Activated CD4-positive, alpha-beta T cell treated with anti-CD3 and anti-CD28 coated beads for 1 hour (primary cell): Measurements from ENCODE around the gene FARS2.

ENCODE experiments used
- DNase-seq: peaks from one replicate; pipeline ENCODE4 v3.0.0-alpha.2; 2020

FARS2 gene

GRCh38 chr6:5475779-5476178 lies 214.5 kb downstream of the FARS2 start:
- DNase-seq = no peak

GRCh38 chr6:5478380-5478779 lies 217.1 kb downstream of the FARS2 start:
- DNase-seq = no peak

DNA sequence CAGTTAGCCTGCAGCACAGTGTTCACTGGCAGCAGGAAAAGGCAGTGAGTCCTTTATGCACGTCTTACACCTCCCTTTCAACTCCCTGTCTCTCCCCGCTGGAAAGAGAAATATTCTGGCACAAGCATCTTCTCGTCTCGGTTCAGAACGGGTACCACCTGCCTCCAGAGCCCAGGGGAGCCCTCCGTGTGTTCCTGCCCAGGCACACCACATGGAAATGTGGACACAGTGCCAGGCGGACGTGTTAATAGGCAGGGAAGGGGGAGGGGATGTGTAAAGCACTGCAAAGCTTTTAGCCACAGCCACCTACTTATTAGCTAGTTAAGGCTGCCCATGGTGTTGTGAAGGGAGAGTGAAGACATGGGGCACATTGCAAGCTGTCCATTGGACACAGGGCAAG lies 219.7 kb downstream of the FARS2 start:
- DNase-seq = no peak

- DNase-seq = no peak
These were observed 220.4 kb downstream of the FARS2 start for GRCh38 chr6:5481750-5482149.

DNA sequence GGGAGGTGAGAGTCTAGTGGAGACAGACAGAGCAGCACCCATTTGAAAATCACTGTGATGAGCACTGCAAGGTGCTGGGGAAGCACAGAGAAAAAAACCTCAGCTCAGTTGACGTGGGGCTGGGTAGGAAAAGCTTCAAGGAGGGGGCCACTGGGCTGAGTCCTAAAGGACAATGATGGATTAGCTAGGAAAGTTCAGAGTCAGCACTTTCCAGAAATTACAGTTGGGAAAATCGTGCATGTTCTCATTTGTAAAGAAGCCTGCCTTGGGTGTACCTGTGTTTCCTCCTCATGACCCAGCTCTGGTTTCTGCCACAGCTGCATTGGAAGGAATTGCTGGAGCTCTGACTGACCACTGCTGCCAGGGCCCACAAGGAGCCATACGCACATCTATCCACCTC lies 221.3 kb downstream of the FARS2 start:
- DNase-seq = no peak

- no peak for DNase-seq
These were observed 223.4 kb downstream of the FARS2 start for GRCh38 chr6:5484692-5485091.

DNA sequence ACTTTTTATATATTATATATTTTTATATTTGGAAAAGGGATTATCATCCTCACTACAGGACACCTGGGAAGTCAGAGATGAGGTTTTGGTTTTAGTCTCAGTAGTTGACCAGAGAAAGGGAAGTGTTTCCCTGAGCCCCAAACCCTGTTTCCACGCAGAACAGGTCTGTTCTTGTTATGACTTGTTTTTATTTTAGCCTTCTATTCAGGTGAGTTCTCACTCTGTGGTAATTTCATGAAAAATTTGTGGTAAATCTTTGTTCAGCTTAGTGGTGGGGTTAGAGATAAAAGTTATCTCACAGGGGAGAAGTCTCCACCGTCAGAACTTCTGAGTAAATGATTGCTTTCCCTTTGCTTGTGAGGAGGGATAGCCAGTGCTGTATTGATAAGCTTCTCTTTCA lies 224.9 kb downstream of the FARS2 start:
- no peak for DNase-seq

DNA sequence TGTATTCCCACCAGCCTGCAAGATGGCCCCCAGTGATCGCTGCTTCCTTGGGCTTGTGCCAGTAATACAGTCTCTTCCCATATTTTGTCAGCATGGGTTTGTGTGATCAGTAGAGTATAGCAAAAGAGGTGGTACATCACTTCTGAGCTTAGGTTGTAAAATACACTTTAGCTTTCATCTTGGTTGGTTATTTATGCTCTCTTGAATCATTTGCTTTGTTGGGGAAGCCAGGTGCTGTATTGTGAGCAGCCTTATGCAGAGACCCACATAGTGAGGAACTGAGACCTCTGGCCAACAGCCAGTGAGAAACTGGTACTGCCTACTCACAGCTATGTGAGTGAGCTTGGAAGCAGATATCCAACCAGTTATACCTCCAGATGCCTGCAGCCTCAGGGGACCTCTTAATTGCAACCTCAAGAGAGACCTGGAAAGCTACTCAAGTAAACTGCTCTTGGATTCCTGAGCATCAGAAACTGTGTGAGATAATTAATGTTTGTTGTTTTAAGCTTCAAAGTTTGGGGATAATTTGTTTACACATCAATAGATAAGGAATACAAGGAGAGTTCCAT lies 229.3 kb downstream of the FARS2 start:
- no peak for DNase-seq

DNA sequence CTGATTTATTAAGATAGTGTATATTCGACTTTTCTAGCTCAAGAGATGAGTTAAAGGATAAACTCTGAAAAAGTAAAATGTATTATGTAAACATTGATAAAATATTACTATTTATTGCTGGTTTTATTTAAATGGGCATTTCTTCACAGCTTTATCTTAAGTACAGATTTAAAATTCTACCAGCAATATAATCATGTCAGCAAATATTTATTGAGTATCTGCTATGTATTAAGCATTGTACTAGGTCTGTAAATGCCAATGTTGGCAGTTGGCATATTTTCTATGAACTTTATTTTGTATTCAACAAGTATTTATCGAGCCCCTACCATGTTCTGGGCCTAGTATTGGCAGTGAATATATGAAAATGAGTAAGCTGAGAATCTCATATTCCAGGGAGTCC lies 231.0 kb downstream of the FARS2 start:
- DNase-seq = no peak

- DNase-seq = no peak
These were observed 232.5 kb downstream of the FARS2 start for GRCh38 chr6:5493806-5494205.

GRCh38 chr6:5497896-5498578 lies 236.7 kb downstream of the FARS2 start:
- no peak for DNase-seq

DNA sequence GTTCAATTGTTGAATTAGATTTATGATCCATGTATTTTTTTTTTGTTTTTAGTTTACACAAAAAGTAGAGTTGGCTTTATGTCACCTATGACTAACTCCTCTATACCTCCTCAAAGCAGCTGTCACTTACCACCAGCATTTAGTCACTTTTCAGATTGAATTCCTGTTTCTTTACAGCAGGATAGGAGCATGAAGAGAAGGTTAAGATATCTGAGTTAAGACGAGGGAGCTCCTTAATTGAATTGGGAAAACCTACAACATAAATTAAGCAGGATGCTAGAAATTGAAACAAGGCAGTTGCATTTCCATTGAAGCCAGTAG lies 237.2 kb downstream of the FARS2 start:
- no peak for DNase-seq

DNA sequence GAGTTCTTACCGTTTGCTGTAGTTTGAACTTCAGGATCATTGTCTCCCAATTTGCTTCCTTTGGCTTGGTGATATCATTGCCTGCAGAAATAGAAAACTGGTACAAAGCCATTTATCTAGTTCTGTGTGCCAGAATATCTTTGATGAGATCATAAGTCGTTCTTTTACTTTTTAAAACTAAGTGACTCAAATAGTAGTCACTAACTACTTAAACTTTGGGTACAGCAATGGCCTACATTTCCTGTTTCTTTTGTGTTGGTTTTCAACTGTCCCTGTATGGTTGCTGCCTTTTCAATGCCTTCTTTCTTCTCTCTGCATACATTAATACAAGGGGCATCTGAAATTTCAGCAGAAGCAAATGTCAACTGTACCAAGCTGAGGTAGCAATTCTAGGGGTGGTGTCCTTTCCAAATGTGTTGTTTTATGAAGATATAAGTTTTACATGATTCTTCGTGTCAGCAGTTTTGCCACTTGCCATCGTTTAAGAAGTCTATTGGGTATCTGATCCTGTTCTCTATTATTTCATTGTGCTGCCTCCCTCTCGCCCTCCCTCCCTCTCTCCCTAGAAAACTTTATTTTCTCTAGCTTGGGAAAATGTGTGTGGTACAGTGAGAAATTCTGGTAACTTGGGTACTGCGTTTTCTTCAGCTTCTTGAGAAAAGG lies 238.5 kb downstream of the FARS2 start:
- DNase-seq = no peak

DNA sequence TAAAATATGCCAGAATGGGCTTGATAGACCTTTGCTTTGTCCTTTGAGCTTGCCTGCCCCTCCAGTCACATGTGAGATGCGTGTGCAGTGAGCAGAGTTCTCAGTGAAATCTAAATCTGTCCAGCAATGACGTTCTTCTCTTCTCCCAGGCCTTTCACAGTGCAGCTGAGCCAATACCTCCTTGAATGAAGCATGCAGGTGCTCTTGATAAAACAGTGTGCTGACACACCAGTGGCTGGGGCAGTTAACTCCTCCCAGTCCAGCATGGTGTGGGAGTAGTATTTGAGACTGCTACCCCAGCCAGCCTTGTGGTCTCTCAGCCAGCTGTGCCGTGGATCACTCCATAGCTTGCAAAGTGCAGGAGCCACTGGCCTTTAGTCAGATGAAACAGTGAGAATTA lies 240.5 kb downstream of the FARS2 start:
- no peak for DNase-seq

- no peak for DNase-seq
These were observed 242.8 kb downstream of the FARS2 start for GRCh38 chr6:5504078-5504477.

DNA sequence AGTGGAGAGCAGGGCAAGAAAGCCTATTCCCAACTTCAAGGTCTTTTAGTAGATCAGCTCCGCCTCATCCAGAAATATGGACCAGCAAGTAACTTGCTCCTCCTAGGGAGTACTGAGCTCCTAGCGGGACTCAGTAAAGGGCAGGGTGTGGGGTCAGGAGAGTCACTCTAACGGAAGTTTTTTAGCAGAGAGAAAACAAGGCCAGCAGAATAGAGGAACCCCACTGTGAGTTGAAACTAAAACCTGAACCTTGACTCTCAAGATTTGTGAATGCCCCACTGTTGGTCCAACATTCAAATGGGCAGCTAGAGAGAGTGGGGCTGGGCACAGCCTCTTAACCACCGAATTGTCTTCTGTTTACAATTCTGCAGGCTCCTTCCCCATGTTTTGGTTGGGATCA lies 244.8 kb downstream of the FARS2 start:
- DNase-seq = no peak

- DNase-seq = no peak
These were observed 245.3 kb downstream of the FARS2 start for GRCh38 chr6:5506597-5506996.

GRCh38 chr6:5507131-5507681 lies 245.9 kb downstream of the FARS2 start:
- DNase-seq = no peak

DNA sequence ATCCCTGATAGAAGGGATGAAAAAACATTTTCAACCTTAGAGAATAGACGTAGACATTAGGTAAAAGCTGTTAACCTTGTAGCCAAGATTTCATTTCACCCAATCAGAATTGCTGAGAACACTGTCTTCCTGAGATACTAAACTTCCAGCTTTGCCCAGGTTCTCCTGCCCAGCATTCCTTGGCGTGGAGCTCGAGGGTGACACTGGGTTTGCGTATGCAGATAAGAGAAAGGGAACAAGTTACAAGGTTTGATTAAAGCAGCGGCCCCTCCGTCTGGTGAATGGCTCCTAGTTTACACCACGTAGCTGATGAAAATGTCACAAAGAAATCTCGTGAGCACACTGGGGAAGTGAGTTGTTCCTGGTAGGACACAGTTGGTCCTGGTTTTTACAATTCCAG lies 247.8 kb downstream of the FARS2 start:
- DNase-seq = no peak

- no peak for DNase-seq
These were observed 249.2 kb downstream of the FARS2 start for GRCh38 chr6:5510331-5511133.

DNA sequence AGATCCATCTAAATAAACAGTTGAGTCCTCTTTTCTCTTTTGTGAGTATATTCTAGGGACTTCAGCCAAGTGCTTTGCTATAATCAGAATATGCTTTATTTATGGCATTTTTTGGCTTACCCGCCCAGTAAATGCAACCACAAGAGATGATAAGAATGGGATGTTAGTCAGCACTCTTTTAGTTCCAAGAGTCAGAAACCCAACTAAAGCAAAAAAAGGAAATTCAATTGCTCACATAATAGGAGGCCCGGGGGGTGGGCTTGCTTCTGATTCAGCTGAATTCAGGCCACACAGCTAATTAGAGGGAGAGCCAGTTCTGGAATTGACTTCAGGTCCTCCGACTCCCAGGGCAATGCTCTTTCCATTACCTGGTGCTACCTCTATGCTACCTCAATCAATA lies 250.6 kb downstream of the FARS2 start:
- no peak for DNase-seq

DNA sequence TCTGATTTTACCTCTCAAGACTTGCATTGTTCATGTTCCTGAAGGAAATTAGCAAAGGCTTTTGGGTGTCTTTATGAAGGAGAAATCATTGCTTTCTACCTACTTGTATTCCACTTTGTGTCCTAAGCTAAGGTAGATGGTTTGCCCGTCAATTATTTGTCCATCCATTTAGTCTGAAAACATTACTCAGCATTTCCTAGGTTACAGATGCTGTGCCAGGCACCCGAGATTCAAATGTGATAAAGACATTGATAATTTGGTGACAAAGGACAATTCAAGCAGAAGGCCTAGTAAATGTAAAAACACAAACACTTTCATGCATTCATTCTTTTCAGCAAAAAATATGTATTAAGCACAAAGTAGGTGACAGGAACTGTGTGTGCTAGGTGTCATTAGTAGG lies 251.1 kb downstream of the FARS2 start:
- DNase-seq = no peak

GRCh38 chr6:5513408-5513807 lies 252.1 kb downstream of the FARS2 start:
- no peak for DNase-seq

DNA sequence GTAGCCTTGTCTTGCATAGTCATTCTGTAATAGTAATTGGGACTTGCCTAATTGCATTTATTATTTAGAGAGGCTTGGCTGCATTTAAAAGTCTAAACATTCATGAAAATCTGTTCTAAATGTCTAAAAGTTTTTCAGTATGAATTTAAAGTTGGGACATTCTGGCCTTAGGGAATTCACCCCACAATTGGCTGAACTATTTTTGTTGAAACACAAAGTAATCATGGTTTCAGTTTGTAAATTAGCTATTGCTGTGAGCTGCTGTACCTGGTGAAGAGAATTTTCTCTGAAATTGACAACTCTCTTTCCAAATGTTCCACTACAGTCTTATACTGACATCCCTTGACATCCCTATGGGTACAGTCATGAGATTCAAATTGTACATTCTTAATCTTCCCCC lies 253.0 kb downstream of the FARS2 start:
- no peak for DNase-seq
